SH-SY5Y (cell line): ENCODE measurements around the gene STARD4.
A peak's percentile ranks its signal among the peaks of the same experiment; 100 is the strongest.

Source experiments
- GATA2 ChIP-seq: IDR thresholded peaks from 2 replicates; pipeline ENCODE4 v1.6.1; 2011; ENCODE audit warnings: mild to moderate bottlenecking, low read depth, low read length
- GATA3 ChIP-seq: IDR thresholded peaks from 2 replicates; pipeline ENCODE4 v1.6.1; 2011; ENCODE audit warnings: low read depth, mild to moderate bottlenecking, low read length, moderate library complexity

DNA sequence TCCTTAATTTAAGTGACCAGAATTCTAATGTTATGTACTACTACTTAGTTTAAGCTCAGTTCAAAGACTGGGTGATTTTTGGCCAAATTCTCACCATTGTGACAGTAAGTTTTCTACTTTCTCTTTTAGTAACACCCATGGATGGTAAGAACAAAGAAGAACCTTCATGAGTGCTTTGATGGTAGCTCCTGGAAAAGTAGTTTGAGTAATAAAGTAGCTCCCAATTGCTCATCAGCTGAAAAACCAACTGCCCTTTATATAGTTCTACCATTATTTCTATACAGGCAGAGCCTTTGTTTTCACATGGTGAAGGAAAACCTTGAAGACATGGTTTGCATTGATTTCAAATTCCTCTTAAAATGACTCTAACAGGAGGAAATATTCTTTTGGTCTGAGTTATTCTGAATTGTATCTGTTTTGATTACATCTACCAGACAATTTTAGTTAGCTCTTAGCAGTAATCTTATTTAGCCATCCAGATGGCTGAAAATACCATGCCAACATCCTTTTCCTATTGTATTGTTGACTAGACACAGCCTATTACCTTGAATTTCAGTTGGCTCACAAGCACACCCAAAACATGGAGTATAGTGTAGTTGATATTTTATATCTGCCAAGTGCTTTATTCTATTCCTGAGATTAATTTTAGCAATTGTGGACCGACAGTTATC, 23.7 kb upstream of the STARD4 start:
- no peak for TF ChIP-seq GATA2
- peak; percentile 37; the same call in 1 of the 2 replicates for TF ChIP-seq GATA3
